ENCODE results near the gene FBXO21.

The FBXO21 gene

DNA sequence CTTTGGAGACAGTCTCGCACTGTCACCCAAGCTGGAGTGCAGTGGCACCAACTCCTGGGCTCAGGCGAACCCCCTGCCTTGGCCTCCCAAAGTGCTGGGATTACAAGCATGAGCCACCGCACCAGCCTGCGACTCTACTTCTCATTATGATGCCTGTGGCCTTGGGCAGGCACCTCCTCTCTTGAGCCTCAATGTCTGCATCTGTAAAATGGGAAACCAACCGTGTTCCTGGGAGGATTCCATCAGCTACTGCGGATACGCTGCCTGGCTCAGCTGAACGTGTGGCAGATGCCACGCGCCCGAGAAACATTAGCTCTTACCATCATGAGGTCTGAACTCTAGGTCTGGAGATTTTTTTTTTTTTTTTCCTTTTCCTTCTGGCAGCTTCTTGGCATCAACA lies 96.8 kb downstream of the FBXO21 start:
- Histone ChIP-seq H3K9ac (ENCODE audit: low read length) (no peak overlapping the region), H3K27ac (ENCODE audit: low read length) (no peak overlapping the region), H2AFZ (ENCODE audit: low read length) (no peak overlapping the region), H3K4me1 (ENCODE audit: low read length) (no peaks in the 10 kb centered on the region), H3K79me2 (ENCODE audit: low read length) (0 out of 2 replicates have a peak, but pooled peaks cover 4% of the 10 kb centered on the region), H4K20me1 (ENCODE audit: insufficient read depth, low read length) (no peaks in the 10 kb centered on the region), H3K9me3 (replicated peaks; ENCODE audit: insufficient read depth, low read length) (no peaks in the 10 kb centered on the region), H3K36me3 (replicated peaks; ENCODE audit: insufficient read depth, low read length) (no peaks in the 10 kb centered on the region), H3K4me2 (ENCODE audit: low read depth, low read length) (no peak overlapping the region), H3K27me3 (replicated peaks; ENCODE audit: insufficient read depth, low read length) (no peaks in the 10 kb centered on the region), H3K4me3 (ENCODE audit: low read length) (no peak overlapping the region), H3K9me2 (replicated peaks; ENCODE audit: insufficient read depth, low read length) (no peaks in the 10 kb centered on the region), H3F3A (ENCODE audit: insufficient read depth, low read length) (no peaks in the 10 kb centered on the region)
- no peak for DNase-seq
- TF ChIP-seq, protein P1, sequence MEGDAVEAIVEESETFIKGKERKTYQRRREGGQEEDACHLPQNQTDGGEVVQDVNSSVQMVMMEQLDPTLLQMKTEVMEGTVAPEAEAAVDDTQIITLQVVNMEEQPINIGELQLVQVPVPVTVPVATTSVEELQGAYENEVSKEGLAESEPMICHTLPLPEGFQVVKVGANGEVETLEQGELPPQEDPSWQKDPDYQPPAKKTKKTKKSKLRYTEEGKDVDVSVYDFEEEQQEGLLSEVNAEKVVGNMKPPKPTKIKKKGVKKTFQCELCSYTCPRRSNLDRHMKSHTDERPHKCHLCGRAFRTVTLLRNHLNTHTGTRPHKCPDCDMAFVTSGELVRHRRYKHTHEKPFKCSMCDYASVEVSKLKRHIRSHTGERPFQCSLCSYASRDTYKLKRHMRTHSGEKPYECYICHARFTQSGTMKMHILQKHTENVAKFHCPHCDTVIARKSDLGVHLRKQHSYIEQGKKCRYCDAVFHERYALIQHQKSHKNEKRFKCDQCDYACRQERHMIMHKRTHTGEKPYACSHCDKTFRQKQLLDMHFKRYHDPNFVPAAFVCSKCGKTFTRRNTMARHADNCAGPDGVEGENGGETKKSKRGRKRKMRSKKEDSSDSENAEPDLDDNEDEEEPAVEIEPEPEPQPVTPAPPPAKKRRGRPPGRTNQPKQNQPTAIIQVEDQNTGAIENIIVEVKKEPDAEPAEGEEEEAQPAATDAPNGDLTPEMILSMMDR (IDR thresholded peaks at IDR 0.05; ENCODE audit: low read length): no peak

DNA sequence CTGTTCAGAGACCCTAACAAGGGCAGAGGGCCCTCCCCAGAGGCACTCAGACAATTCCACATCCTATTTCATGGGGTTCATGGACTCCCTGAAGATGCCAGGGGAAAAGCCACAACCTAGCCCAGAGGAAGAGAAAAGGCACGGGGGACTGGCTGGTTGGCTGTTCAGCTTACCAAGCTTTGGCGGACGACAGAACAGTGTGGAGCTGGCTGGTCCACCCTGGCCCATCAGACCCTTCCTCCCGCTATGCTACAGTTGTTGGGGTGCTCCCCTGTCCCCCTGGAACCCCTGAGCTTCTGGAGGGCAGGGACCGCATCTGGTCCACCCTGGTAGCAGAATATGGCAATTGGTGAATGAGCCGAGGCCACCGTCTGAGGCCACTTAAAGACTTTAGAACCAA lies 97.4 kb downstream of the FBXO21 start:
- H3K27ac ChIP-seq (ENCODE audit: low read length): no peak overlapping the region

DNA sequence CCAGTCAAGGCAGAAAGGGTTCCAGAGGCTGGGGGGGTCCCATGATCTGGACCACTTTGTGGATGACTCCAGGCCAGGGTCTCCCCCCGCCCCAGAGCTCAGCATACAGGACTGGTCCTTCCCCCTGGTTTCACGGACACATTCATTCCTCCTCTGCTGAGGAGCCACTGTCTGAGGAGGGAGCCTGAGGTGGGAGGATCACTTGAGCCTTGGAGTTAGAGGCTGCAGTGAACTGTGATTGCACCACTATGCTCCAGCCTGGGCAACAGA lies 97.8 kb downstream of the FBXO21 start:
- no peaks in the 10 kb centered on the region for H3K79me2 ChIP-seq (ENCODE audit: low read length)

More for the DNA sequence above, 97.4 kb downstream of the FBXO21 start:
- Histone ChIP-seq H3K9me3 (replicated peaks; ENCODE audit: insufficient read depth, low read length) (no peaks in the 10 kb centered on the region), H3K4me1 (ENCODE audit: low read length) (no peaks in the 10 kb centered on the region), H2AFZ (ENCODE audit: low read length) (no peak overlapping the region), H3K9me2 (replicated peaks; ENCODE audit: insufficient read depth, low read length) (no peaks in the 10 kb centered on the region), H3K4me2 (ENCODE audit: low read depth, low read length) (no peak overlapping the region), H3K9ac (ENCODE audit: low read length) (no peak overlapping the region), H4K20me1 (ENCODE audit: insufficient read depth, low read length) (no peaks in the 10 kb centered on the region), H3K36me3 (replicated peaks; ENCODE audit: insufficient read depth, low read length) (no peaks in the 10 kb centered on the region), H3K27me3 (replicated peaks; ENCODE audit: insufficient read depth, low read length) (no peaks in the 10 kb centered on the region), H3K4me3 (ENCODE audit: low read length) (no peak overlapping the region), H3F3A (ENCODE audit: insufficient read depth, low read length) (no peaks in the 10 kb centered on the region), H3K79me2 (ENCODE audit: low read length) (no peaks in the 10 kb centered on the region)
- DNase-seq: no peak
- no peak for TF ChIP-seq EZH2 (optimal IDR thresholded peaks at IDR 0.05; ENCODE audit: low read depth, low read length)
- TF ChIP-seq, protein P1 (IDR thresholded peaks at IDR 0.05; ENCODE audit: low read length): no peak

More for the DNA sequence above, 97.8 kb downstream of the FBXO21 start:
- Histone ChIP-seq H3K36me3 (replicated peaks; ENCODE audit: insufficient read depth, low read length) (no peaks in the 10 kb centered on the region), H3K9me2 (replicated peaks; ENCODE audit: insufficient read depth, low read length) (no peaks in the 10 kb centered on the region), H3F3A (ENCODE audit: insufficient read depth, low read length) (no peaks in the 10 kb centered on the region), H3K9me3 (replicated peaks; ENCODE audit: insufficient read depth, low read length) (no peaks in the 10 kb centered on the region), H3K27me3 (replicated peaks; ENCODE audit: insufficient read depth, low read length) (no peaks in the 10 kb centered on the region), H3K4me1 (ENCODE audit: low read length) (no peaks in the 10 kb centered on the region), H3K4me2 (ENCODE audit: low read depth, low read length) (no peak overlapping the region), H3K4me3 (ENCODE audit: low read length) (no peak overlapping the region), H3K9ac (ENCODE audit: low read length) (no peak overlapping the region), H4K20me1 (ENCODE audit: insufficient read depth, low read length) (no peaks in the 10 kb centered on the region), H2AFZ (ENCODE audit: low read length) (no peak overlapping the region), H3K27ac (ENCODE audit: low read length) (no peak overlapping the region)
- DNase-seq: no peak
- no peak for TF ChIP-seq EZH2 (optimal IDR thresholded peaks at IDR 0.05; ENCODE audit: low read depth, low read length)
- no peak for TF ChIP-seq EZH2phosphoT487 (IDR thresholded peaks at IDR 0.05; ENCODE audit: low read length)
- TF ChIP-seq, protein P1 (IDR thresholded peaks at IDR 0.05; ENCODE audit: low read length): no peak

Measured in MM.1S (cell line).